Tongue (tissue), 2 donors: Measurements from ENCODE around the gene SNED1. TPM values are rescaled to one million over a fixed set of nuclear protein-coding genes. Genes with fewer than 3 reads are reported as not detected.

Experiments
- DNase-seq: peaks from one replicate; pipeline ENCODE4 v3.0.0-alpha.2; 2015
- total RNA-seq: library from RNA; depleted of rRNA; stranded (reverse); fragments of >200 nt; gene quantifications from one replicate; pipeline ENCODE4 v1.2.3, GENCODE V29; 2014

SNED1 gene
- 15.0 TPM for total RNA-seq

- DNase-seq = peak; percentile 85
These were observed at the start of gene SNED1 for GRCh38 chr2:240997856-240998705. SNED1 (plus strand) TSS chr2:240998618; CDS start chr2:240998838, 220 bp downstream.

GRCh38 chr2:240948905-240949790 lies 49.3 kb upstream of the SNED1 start:
- no peak for DNase-seq

- no peak for DNase-seq
These were observed 48.4 kb upstream of the SNED1 start for GRCh38 chr2:240949791-240950705.

- no peak for DNase-seq
These were observed 47.3 kb upstream of the SNED1 start for GRCh38 chr2:240951045-240951594.

GRCh38 chr2:240952496-240953246 lies 45.7 kb upstream of the SNED1 start:
- no peak for DNase-seq

- no peak for DNase-seq
These were observed 44.7 kb upstream of the SNED1 start for GRCh38 chr2:240953426-240954410.

- no peak for DNase-seq
These were observed 43.7 kb upstream of the SNED1 start for GRCh38 chr2:240954436-240955305.

- DNase-seq = no peak
These were observed 42.9 kb upstream of the SNED1 start for GRCh38 chr2:240955306-240956170.

- DNase-seq = peak; percentile 63
These were observed 42.1 kb upstream of the SNED1 start for GRCh38 chr2:240956171-240956934.

GRCh38 chr2:240956935-240957655 lies 41.3 kb upstream of the SNED1 start:
- no peak for DNase-seq

GRCh38 chr2:240957656-240958365 lies 40.6 kb upstream of the SNED1 start:
- DNase-seq = peak; percentile 69

GRCh38 chr2:240958366-240959213 lies 39.8 kb upstream of the SNED1 start:
- no peak for DNase-seq

- DNase-seq = no peak
These were observed 39.0 kb upstream of the SNED1 start for GRCh38 chr2:240959214-240959940.

GRCh38 chr2:240959941-240960308 lies 38.5 kb upstream of the SNED1 start:
- DNase-seq = no peak
